ENCODE results near the gene JUP.

JUP gene

GRCh38 chr17:41711669-41712400, 74.7 kb downstream of the JUP start, which contains the start of gene GAST:
TSS of gene GAST (plus strand) at chr17:41712331. CDS start at chr17:41715437, 3,106 bp downstream.
- no peak for DNase-seq

- DNase-seq = peak; percentile 58
Observed at GRCh38 chr17:41710472-41711090, 75.9 kb downstream of the JUP start.

- DNase-seq = no peak
Observed at GRCh38 chr17:41707803-41708669, 78.5 kb downstream of the JUP start.

GRCh38 chr17:41705271-41705991, 81.1 kb downstream of the JUP start:
- DNase-seq = no peak
